Urinary bladder (tissue), 4 donors: ENCODE results near the gene CIC. TPM values are rescaled to one million over a fixed set of nuclear protein-coding genes. Genes with fewer than 3 reads are reported as not detected.
"Not testable (repeated sequence)": the region's sequence is repeated elsewhere in the genome, so short reads cannot be mapped to it uniquely, and the experiment has no call there.

Experiments
- DNase-seq: peaks from one replicate; pipeline ENCODE4 v3.0.0-alpha.2; 2015; ENCODE audit errors: extremely low spot score
- H3K27ac ChIP-seq: one replicate; pipeline ENCODE4 v1.5.1; 2013; ENCODE audit warnings: low read depth, mild to moderate bottlenecking, moderate library complexity
- H3K36me3 ChIP-seq: one replicate; pipeline ENCODE4 v1.6.1; 2013; ENCODE audit warnings: mild to moderate bottlenecking, moderate library complexity; ENCODE audit not compliant: insufficient read depth
- H3K4me1 ChIP-seq: one replicate; pipeline ENCODE4 v1.6.1; 2013; ENCODE audit warnings: mild to moderate bottlenecking, moderate library complexity; ENCODE audit not compliant: insufficient read depth
- H3K4me3 ChIP-seq: one replicate; pipeline ENCODE4 v1.5.1; 2013; ENCODE audit warnings: low read depth, low read length
- WGBS: extraction: QIAGEN DNeasy Blood & Tissue Kit; methylation state at CpG from one replicate; pipeline ENCODE4 v1.1.7; 2013; 5-methylcytosine and 5-hydroxymethylcytosine counted together
- polyA plus RNA-seq: library from polyadenylated mRNA; stranded (reverse); fragments of 200-250 nt; gene quantifications from one replicate; pipeline ENCODE4 v1.2.3, GENCODE V29; 2013
- total RNA-seq: library from RNA; depleted of rRNA; stranded (reverse); fragments of >200 nt; gene quantifications from one replicate; pipeline ENCODE4 v1.2.3, GENCODE V29; 2014
- donor health status: healthy with polysubstance abuse.
- donor health status: healthy.

The CIC gene
- total and polyA plus RNA-seq, 2 donors = 14.0 to 59.5 TPM

DNA sequence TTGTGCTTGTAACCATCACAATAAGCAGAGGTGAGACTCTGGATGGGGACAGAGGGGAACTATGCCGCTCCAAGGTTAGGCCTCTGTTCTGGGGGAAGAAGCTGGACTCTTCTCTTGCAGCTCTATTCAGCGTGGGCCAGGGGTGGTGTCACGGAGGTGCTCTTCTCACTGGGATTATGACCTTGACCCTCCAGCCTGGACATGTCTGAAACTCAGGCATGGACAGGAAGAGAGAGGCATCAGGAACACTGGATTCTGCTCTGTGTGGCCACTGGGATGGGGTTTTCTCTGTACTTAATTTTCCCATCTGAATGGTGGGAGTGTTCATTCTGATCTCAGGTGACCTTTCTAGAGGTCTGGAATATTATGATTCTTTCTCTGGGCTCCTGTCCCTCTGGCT, 64.0 kb downstream of the CIC start:
- no peak overlapping the region for H3K4me3 ChIP-seq
- WGBS = 96% methylated on average over 3 of the region's 3 CpGs
- H3K4me1 ChIP-seq = no peaks in the 10 kb centered on the region
- no peaks in the 10 kb centered on the region for H3K36me3 ChIP-seq
- no peak for DNase-seq
- H3K27ac ChIP-seq = no peak overlapping the region

- WGBS = 87% methylated on average over 21 of the region's 21 CpGs
- Histone ChIP-seq H3K27ac (no peak overlapping the region), H3K4me1 (no peaks in the 10 kb centered on the region), H3K4me3 (no peak overlapping the region), H3K36me3 (no peaks in the 10 kb centered on the region)
- no peak for DNase-seq
Measured at GRCh38 chr19:42333975-42334696, 65.1 kb downstream of the CIC start.

GRCh38 chr19:42334697-42335373, 65.8 kb downstream of the CIC start:
- Histone ChIP-seq H3K27ac (no peak overlapping the region), H3K4me3 (no peak overlapping the region), H3K4me1 (no peaks in the 10 kb centered on the region), H3K36me3 (no peaks in the 10 kb centered on the region)
- 92% methylated on average over 13 of the region's 13 CpGs for WGBS
- DNase-seq = no peak

GRCh38 chr19:42335374-42335936, 66.4 kb downstream of the CIC start:
- no peak overlapping the region for H3K27ac ChIP-seq
- H3K4me3 ChIP-seq = no peak overlapping the region
- DNase-seq = no peak
- H3K4me1 ChIP-seq = no peaks in the 10 kb centered on the region
- WGBS = 89% methylated on average over 7 of the region's 7 CpGs
- no peaks in the 10 kb centered on the region for H3K36me3 ChIP-seq

GRCh38 chr19:42335971-42336370, 66.9 kb downstream of the CIC start:
- H3K4me1 ChIP-seq = no peaks in the 10 kb centered on the region
- DNase-seq = no peak
- WGBS = 93% methylated on average over 19 of the region's 19 CpGs
- H3K36me3 ChIP-seq = no peaks in the 10 kb centered on the region
- H3K4me3 ChIP-seq = no peak overlapping the region
- no peak overlapping the region for H3K27ac ChIP-seq

DNA sequence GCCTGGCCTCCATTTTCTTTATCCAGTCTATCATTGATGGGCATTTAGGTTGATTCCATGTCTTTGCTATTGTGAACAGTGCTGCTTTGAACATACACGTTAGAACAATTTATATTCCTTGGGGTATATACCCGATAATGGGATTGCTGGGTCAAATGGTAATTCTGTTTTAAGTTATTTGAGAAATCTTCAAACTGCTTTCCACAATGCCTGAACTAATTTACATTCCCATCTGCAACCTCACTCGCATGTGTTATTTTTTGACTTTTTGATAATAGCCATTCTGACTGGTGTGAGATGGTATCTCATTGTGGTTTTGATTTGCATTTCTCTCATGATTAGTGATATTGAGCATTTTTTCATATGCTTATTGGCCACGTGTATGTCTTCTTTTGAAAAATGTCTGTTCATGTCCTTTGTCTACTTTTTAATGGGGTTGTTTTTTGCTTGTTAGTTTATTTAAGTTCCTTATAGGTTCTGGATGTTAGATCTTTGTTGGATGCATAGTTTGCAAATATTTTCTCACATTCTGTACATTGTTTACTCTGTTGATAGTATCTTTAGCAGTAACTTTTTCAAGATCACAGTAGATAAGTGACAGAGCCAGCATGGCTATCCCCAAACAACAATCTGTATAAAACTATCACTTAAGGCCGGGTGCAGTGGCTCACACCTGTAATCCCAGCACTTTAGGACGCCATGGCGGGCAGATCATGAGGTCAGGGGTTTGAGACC, 70.2 kb downstream of the CIC start:
- H3K4me1 ChIP-seq = not testable (repeated sequence)

DNA sequence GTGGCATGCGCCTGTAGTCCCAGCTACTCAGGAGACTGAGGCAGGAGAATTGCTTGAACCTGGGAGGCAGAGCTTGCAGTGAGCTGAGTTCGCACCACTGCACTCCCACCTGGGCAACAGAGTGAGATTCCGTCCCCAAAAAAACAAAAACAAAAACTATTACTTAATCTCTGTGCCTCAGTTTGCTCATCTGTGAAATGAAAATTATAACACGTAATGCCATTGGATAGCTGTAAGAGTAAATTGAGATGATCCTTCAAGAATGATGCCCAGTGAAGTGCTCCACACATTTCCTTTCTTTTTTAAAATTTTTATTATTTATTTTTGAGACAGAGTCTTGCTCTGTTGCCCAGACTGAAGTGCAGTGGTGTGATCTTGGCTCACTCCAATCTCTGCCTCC, 70.9 kb downstream of the CIC start:
- H3K4me3 ChIP-seq, H3K4me1 ChIP-seq, DNase-seq, H3K36me3 ChIP-seq, H3K27ac ChIP-seq: not testable (repeated sequence)
- 97% methylated on average over 4 of the region's 4 CpGs for WGBS

More for the DNA sequence above, 70.2 kb downstream of the CIC start:
- H3K27ac ChIP-seq, H3K36me3 ChIP-seq, H3K4me3 ChIP-seq, DNase-seq: not testable (repeated sequence)
- WGBS = 85% methylated on average over 7 of the region's 7 CpGs

- Histone ChIP-seq H3K4me3 (no peak overlapping the region), H3K36me3 (peaks cover 2% of the 10 kb centered on the region), H3K4me1 (no peaks in the 10 kb centered on the region), H3K27ac (no peak overlapping the region)
- WGBS = 85% methylated on average over 17 of the region's 17 CpGs
- no peak for DNase-seq
Measured at GRCh38 chr19:42343344-42344110, 74.5 kb downstream of the CIC start.

GRCh38 chr19:42344336-42344893, 75.4 kb downstream of the CIC start:
- Histone ChIP-seq H3K27ac (no peak overlapping the region), H3K36me3 (peaks cover 2% of the 10 kb centered on the region), H3K4me1 (no peaks in the 10 kb centered on the region), H3K4me3 (no peak overlapping the region)
- WGBS = 88% methylated on average over 18 of the region's 18 CpGs
- DNase-seq = no peak

Other genes starting within 250 kb of the CIC start
- gene GRIK5, start 199.0 kb upstream of the CIC start, total RNA-seq = 2.5 TPM
- gene GRIK5, start 199.0 kb upstream of the CIC start, polyA plus RNA-seq = 8.6 TPM
- 7.6 TPM for gene ZNF574, start 193.1 kb upstream of the CIC start, total RNA-seq
- 18.8 TPM for gene ZNF574, start 193.1 kb upstream of the CIC start, polyA plus RNA-seq
- gene POU2F2, start 136.8 kb upstream of the CIC start, total RNA-seq = 0.95 TPM
- 4.4 TPM for gene POU2F2, start 136.8 kb upstream of the CIC start, polyA plus RNA-seq
- gene DEDD2, start 51.6 kb upstream of the CIC start, total RNA-seq = 15.5 TPM
- gene DEDD2, start 51.6 kb upstream of the CIC start, polyA plus RNA-seq = 29.5 TPM
- 7.0 TPM for gene ZNF526, start 48.9 kb upstream of the CIC start, total RNA-seq
- 6.0 TPM for gene ZNF526, start 48.9 kb upstream of the CIC start, polyA plus RNA-seq
- 8.4 TPM for gene GSK3A, start 26.6 kb upstream of the CIC start, total RNA-seq
- gene GSK3A, start 26.6 kb upstream of the CIC start, polyA plus RNA-seq = 56.9 TPM
- 17.9 TPM for gene ERF, start 14.1 kb upstream of the CIC start, total RNA-seq
- 50.9 TPM for gene ERF, start 14.1 kb upstream of the CIC start, polyA plus RNA-seq
- gene PRR19, start 32.9 kb downstream of the CIC start, total RNA-seq = not detected
- gene PRR19, start 32.9 kb downstream of the CIC start, polyA plus RNA-seq = 1.0 TPM
- 15.9 TPM for gene PAFAH1B3, start 33.4 kb downstream of the CIC start, total RNA-seq
- gene PAFAH1B3, start 33.4 kb downstream of the CIC start, polyA plus RNA-seq = 20.9 TPM
- not detected for gene TMEM145, start 44.1 kb downstream of the CIC start, total RNA-seq
- 0.94 TPM for gene TMEM145, start 44.1 kb downstream of the CIC start, polyA plus RNA-seq
- 14.7 TPM for gene MEGF8, start 56.4 kb downstream of the CIC start, total RNA-seq
- gene MEGF8, start 56.4 kb downstream of the CIC start, polyA plus RNA-seq = 19.8 TPM
- not detected for gene CNFN, start 121.0 kb downstream of the CIC start, total RNA-seq
- gene CNFN, start 121.0 kb downstream of the CIC start, polyA plus RNA-seq = 2.4 TPM
- 5.7 TPM for gene LIPE, start 158.1 kb downstream of the CIC start, total RNA-seq
- 30.2 TPM for gene LIPE, start 158.1 kb downstream of the CIC start, polyA plus RNA-seq
- 1.7 TPM for gene CXCL17, start 173.7 kb downstream of the CIC start, total RNA-seq
- gene CXCL17, start 173.7 kb downstream of the CIC start, polyA plus RNA-seq = 10.8 TPM